Measurements from ENCODE around the gene IGSF10.

IGSF10 gene

GRCh38 chr3:151462278-151462780 is 1.5 kb upstream of the IGSF10 start:
- DNase-seq (ENCODE audit: low read depth) = no peak
- no peak overlapping the region for H3K4me3 ChIP-seq (ENCODE audit: low read depth, low read length)
- TF ChIP-seq CTCF (IDR thresholded peaks at IDR 0.05; ENCODE audit: control insufficient read depth, extremely low read depth, insufficient read depth) = no peak

- no peak for TF ChIP-seq CTCF (IDR thresholded peaks at IDR 0.05; ENCODE audit: control insufficient read depth, extremely low read depth, insufficient read depth)
- no peak overlapping the region for H3K4me3 ChIP-seq (ENCODE audit: low read depth, low read length)
- DNase-seq (ENCODE audit: low read depth) = no peak
Measured at GRCh38 chr3:151460228-151460627, 633 bp downstream of the IGSF10 start.

- DNase-seq (ENCODE audit: low read depth) = no peak
- no peak overlapping the region for H3K4me3 ChIP-seq (ENCODE audit: low read depth, low read length)
- no peak for TF ChIP-seq CTCF (IDR thresholded peaks at IDR 0.05; ENCODE audit: control insufficient read depth, extremely low read depth, insufficient read depth)
Measured at GRCh38 chr3:151459358-151459757, 1.5 kb downstream of the IGSF10 start.

- TF ChIP-seq CTCF (IDR thresholded peaks at IDR 0.05; ENCODE audit: control insufficient read depth, extremely low read depth, insufficient read depth) = no peak
- H3K4me3 ChIP-seq (ENCODE audit: low read depth, low read length) = no peak overlapping the region
Measured at GRCh38 chr3:151456065-151456464, 4.8 kb downstream of the IGSF10 start.

GRCh38 chr3:151452841-151453240 is 8.0 kb downstream of the IGSF10 start:
- no peak for TF ChIP-seq CTCF (IDR thresholded peaks at IDR 0.05; ENCODE audit: control insufficient read depth, extremely low read depth, insufficient read depth)
- no peak overlapping the region for H3K4me3 ChIP-seq (ENCODE audit: low read depth, low read length)
- DNase-seq (ENCODE audit: low read depth) = no peak

More at GRCh38 chr3:151456065-151456464, 4.8 kb downstream of the IGSF10 start:
- peak; percentile 18 for DNase-seq (ENCODE audit: low read depth)

GRCh38 chr3:151452368-151452767 is 8.5 kb downstream of the IGSF10 start:
- H3K4me3 ChIP-seq (ENCODE audit: low read depth, low read length) = no peak overlapping the region
- TF ChIP-seq CTCF (IDR thresholded peaks at IDR 0.05; ENCODE audit: control insufficient read depth, extremely low read depth, insufficient read depth) = no peak
- no peak for DNase-seq (ENCODE audit: low read depth)

GRCh38 chr3:151446002-151446340 is 14.9 kb downstream of the IGSF10 start:
- TF ChIP-seq CTCF (IDR thresholded peaks at IDR 0.05; ENCODE audit: control insufficient read depth, extremely low read depth, insufficient read depth) = no peak
- H3K4me3 ChIP-seq (ENCODE audit: low read depth, low read length) = no peak overlapping the region
- no peak for DNase-seq (ENCODE audit: low read depth)
